HL-60 (cell line): Measurements from ENCODE around the gene CD300LG.

Experiments used
- CTCF ChIP-seq: IDR thresholded peaks from one replicate; pipeline ENCODE4 v1.5.1; 2011; ENCODE audit warnings: low read length, control low read depth, inconsistent platforms; ENCODE audit not compliant: insufficient read depth
- GABPA ChIP-seq: IDR thresholded peaks from 2 replicates; pipeline ENCODE4 v1.6.1; 2012; ENCODE audit warnings: low read depth
- POLR2AphosphoS5 ChIP-seq: IDR thresholded peaks from 2 replicates; pipeline ENCODE4 v1.6.1; 2012; ENCODE audit warnings: low read depth
- REST ChIP-seq: IDR thresholded peaks from 2 replicates; pipeline ENCODE4 v1.6.1; 2012; ENCODE audit warnings: low read depth; ENCODE audit not compliant: insufficient replicate concordance
- SPI1 ChIP-seq: IDR thresholded peaks from 2 replicates; pipeline ENCODE4 v1.6.1; 2012; ENCODE audit warnings: low read depth, mild to moderate bottlenecking, borderline replicate concordance

GRCh38 chr17:43825567-43825966, 21.4 kb upstream of the CD300LG start:
- TF ChIP-seq CTCF (no peak), POLR2AphosphoS5 (no peak), GABPA (no peak), REST (no peak), SPI1 (no peak)
